Type B pancreatic cell (in vitro differentiated cells): Measurements from ENCODE around the gene RABGAP1L. TPM values are rescaled to one million over a fixed set of nuclear protein-coding genes. Genes with fewer than 3 reads are reported as not detected.

Source experiments
- DNase-seq: peaks from one replicate; pipeline ENCODE4 v3.0.0; 2021; ENCODE audit warnings: mixed read lengths; ENCODE audit not compliant: unreplicated experiment; ENCODE audit errors: extremely low spot score
- H3K27ac Mint-ChIP-seq: 2 replicates; pipeline ENCODE4 v1.8.0; 2021; ENCODE audit warnings: mild to moderate bottlenecking, mixed read lengths
- H3K27me3 Mint-ChIP-seq: 2 replicates; pipeline ENCODE4 v1.8.0; 2021; ENCODE audit warnings: mixed read lengths
- H3K36me3 Mint-ChIP-seq: 2 replicates; pipeline ENCODE4 v1.8.0; 2021; ENCODE audit warnings: mixed read lengths
- H3K4me1 Mint-ChIP-seq: one replicate; pipeline ENCODE4 v1.8.0; 2021; ENCODE audit warnings: mixed read lengths; ENCODE audit not compliant: unreplicated experiment
- H3K4me3 Mint-ChIP-seq: 2 replicates; pipeline ENCODE4 v1.8.0; 2021; ENCODE audit warnings: mild to moderate bottlenecking, mixed read lengths
- H3K9me3 Mint-ChIP-seq: 2 replicates; pipeline ENCODE4 v1.8.0; 2021; ENCODE audit warnings: mixed read lengths
- total RNA-seq: library from RNA; stranded (reverse); gene quantifications from 2 replicates; pipeline ENCODE4 v1.2.1, GENCODE V29; 2021; ENCODE audit warnings: low replicate concordance
- TF ChIP-seq, protein P1 (sequence below): fragments of 200-600 bp; sonication (generic); conservative IDR thresholded peaks from 2 replicates; pipeline ENCODE4 v1.5.0; 2021; ENCODE audit warnings: antibody characterized with exemption, mild to moderate bottlenecking

RABGAP1L gene
- total RNA-seq, 1 donor from 2014 or later = 35.6 TPM

DNA sequence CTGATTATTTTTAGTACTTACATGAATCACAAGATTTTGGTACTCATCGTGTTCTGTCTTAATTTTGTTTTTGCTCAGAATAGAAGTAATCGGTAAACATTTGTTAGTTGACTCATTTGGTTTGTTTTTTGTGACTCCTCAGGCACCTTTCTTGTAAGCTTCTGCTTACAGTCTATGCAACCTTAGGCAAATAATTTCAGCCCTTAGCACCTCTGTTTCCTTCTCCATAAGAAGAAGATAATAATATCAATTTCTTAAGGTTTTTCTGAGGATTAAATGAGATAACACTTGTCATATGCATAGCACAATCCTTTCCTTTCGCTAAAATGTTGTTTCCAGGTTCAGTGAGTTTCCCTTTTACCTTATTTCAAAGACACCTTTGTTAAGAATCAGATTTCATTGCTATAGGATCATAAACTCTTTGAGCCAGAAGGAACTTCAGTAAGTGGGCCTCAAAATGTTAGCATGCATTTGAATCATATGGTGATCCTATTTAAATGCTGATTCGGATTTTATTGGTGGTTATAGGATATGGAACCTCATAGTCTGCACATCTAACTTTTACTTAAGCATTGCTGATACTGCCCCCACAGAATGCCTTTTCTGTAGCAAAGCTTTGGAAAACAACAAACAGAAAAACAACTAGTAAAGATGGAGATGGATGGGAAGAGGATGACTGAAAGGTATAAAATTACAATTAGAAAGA lies 567.7 kb downstream of the RABGAP1L start:
- Mint-ChIP-seq H3K9me3 (no peaks in the 10 kb centered on the region), H3K4me1 (no peaks in the 10 kb centered on the region), H3K27ac (no peak overlapping the region), H3K36me3 (no peaks in the 10 kb centered on the region), H3K4me3 (no peak overlapping the region), H3K27me3 (no peaks in the 10 kb centered on the region)
- no peak for DNase-seq
- TF ChIP-seq, protein P1, sequence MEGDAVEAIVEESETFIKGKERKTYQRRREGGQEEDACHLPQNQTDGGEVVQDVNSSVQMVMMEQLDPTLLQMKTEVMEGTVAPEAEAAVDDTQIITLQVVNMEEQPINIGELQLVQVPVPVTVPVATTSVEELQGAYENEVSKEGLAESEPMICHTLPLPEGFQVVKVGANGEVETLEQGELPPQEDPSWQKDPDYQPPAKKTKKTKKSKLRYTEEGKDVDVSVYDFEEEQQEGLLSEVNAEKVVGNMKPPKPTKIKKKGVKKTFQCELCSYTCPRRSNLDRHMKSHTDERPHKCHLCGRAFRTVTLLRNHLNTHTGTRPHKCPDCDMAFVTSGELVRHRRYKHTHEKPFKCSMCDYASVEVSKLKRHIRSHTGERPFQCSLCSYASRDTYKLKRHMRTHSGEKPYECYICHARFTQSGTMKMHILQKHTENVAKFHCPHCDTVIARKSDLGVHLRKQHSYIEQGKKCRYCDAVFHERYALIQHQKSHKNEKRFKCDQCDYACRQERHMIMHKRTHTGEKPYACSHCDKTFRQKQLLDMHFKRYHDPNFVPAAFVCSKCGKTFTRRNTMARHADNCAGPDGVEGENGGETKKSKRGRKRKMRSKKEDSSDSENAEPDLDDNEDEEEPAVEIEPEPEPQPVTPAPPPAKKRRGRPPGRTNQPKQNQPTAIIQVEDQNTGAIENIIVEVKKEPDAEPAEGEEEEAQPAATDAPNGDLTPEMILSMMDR = no peak

DNA sequence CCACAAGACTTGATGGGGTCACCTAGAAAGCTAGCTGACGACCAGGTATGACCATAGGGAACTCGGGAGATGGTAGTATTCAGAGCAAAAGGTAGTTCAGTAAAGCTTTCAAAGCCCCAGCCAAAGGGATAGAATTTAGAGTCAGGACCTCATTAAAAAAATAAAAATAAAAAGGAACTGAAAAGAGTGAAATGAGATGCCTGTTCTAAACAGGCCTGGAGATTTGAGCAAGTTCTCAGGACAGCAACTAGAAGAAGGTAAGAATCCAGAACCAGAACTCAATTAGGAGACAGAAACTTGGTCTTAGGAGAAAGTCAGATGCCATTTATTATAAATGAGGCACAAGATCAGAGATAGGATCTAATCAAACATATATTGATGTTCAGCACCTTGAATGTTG lies 575.0 kb downstream of the RABGAP1L start:
- H3K27ac Mint-ChIP-seq = no peak overlapping the region
- H3K9me3 Mint-ChIP-seq = peaks cover 4% of the 10 kb centered on the region
- H3K4me1 Mint-ChIP-seq = no peaks in the 10 kb centered on the region
- H3K36me3 Mint-ChIP-seq = peaks cover 3% of the 10 kb centered on the region
- TF ChIP-seq, protein P1 = no peak
- no peak overlapping the region for H3K4me3 Mint-ChIP-seq
- no peak for DNase-seq
- no peaks in the 10 kb centered on the region for H3K27me3 Mint-ChIP-seq

DNA sequence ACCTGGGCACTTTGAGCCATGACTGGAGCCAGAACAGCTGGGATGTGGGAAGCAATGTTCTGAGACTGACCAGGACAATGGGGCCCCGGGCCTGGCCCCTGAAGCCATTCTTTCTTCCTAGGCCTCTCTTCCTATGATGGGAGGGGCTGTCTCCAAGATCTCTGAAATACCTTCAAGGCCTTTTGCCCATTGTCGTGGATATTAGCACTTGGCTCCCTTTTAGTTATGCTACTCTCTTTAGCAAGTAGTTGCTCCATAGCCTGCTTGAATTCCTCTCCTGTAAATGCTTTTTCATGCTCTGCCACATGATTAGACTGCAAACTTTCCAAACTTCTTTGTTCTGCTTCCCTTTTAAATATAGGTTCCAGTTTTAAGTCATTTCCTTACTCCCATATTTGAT lies 577.5 kb downstream of the RABGAP1L start:
- TF ChIP-seq, protein P1 = no peak
- Mint-ChIP-seq H3K4me1 (no peaks in the 10 kb centered on the region), H3K4me3 (no peak overlapping the region), H3K36me3 (peaks cover 3% of the 10 kb centered on the region), H3K9me3 (peaks cover 4% of the 10 kb centered on the region), H3K27me3 (no peaks in the 10 kb centered on the region), H3K27ac (no peak overlapping the region)
- DNase-seq = no peak

DNA sequence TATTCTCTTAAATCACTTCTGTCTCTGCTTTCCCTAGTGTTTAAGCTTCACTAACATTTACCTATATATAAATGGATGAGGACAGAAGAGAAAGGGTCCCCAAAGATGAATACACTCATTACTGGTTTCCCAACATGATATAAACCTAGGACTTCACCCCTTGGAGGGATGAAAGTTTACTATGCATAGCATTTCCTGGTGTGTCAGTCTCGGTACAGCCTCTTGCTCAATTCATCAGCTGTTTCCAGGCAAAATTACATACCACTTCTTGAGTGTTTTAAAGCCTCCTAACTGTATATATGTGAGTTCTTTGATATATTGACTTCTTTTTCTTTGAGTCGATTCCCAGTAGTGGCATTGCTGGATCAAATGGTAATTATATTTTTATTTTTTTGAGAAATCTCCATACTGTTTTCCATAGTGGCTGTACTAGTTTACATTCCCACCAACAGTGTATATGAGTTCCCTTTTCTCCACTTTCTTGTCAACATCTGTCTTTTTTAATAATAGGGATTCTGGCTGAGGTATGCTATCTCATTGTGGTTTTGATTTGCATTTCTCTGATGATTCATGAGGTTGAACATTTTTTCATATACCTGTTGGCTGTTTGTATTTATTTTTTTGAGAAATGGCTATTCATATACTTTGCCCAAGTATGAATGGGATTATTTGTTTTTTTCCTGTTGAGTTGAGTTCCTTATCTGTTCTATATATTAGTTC lies 581.1 kb downstream of the RABGAP1L start:
- DNase-seq = no peak
- TF ChIP-seq, protein P1 = no peak
- H3K36me3 Mint-ChIP-seq = peaks cover 3% of the 10 kb centered on the region

GRCh38 chr1:174742805-174743653 lies 583.7 kb downstream of the RABGAP1L start:
- DNase-seq = no peak
- no peaks in the 10 kb centered on the region for H3K9me3 Mint-ChIP-seq
- H3K4me3 Mint-ChIP-seq = no peak overlapping the region
- H3K36me3 Mint-ChIP-seq = no peaks in the 10 kb centered on the region
- H3K27me3 Mint-ChIP-seq = no peaks in the 10 kb centered on the region
- H3K4me1 Mint-ChIP-seq = peaks cover 3% of the 10 kb centered on the region
- H3K27ac Mint-ChIP-seq = no peak overlapping the region
- TF ChIP-seq, protein P1 = no peak

More for the DNA sequence above, 581.1 kb downstream of the RABGAP1L start:
- no peaks in the 10 kb centered on the region for H3K27me3 Mint-ChIP-seq
- no peak overlapping the region for H3K4me3 Mint-ChIP-seq
- H3K27ac Mint-ChIP-seq = peak overlapping the region; percentile 58
- H3K9me3 Mint-ChIP-seq = peaks cover 4% of the 10 kb centered on the region
- H3K4me1 Mint-ChIP-seq = peaks cover 3% of the 10 kb centered on the region
